HG03045 (cell line): Measurements from ENCODE around the gene DGKH.
"Not testable (repeated sequence)": the region's sequence is repeated elsewhere in the genome, so short reads cannot be mapped to it uniquely, and the experiment has no call there.

Experiments used
- ATAC-seq: cut with Tn5 transposase; IDR thresholded peaks from one replicate; pipeline ENCODE4 v1.9.1; 2021; ENCODE audit warnings: mild to moderate bottlenecking, moderate library complexity; ENCODE audit not compliant: unreplicated experiment

DGKH gene

DNA sequence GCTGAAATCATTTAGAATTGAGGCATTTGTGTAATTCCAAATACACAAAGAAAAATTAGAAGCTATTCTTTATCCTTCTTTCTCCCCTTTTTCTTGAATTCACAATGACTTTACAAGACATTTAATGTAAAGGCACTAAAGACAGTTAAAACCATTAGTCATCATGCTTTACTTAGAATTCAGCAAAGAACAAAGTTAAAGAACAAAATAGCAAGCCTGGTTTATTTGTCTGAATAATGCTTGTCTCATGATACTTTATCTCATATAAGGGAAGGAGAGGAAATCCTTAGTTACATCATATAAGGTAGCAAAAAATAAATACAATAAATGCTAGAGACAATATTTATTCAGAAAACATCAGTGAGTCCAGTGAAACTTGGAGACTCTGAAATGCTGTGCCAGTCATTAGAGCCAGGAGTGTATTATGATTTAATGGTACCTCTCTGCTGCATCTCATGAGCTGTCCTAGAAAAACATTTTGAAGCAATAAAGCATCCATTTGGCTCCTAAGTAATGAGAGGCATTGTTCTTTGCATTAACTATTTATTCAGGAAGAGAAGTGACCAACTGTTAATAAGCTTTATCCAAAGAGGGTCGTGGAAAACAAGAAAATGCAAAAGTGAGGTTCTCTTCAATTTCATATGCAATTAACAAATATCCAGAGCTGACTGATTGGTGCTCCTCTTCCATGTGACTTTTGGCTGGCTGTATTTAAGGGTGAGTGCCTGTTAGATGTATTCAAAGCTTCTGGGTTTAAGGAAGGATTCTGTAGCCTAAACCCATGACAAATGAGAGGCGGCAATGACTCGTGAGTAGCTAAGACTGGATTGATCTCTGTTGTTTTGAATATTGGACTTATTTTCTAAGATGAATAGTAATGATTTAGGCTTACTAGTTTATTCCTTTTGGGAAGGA, 105.0 kb downstream of the DGKH start:
- ATAC-seq = no peak

DNA sequence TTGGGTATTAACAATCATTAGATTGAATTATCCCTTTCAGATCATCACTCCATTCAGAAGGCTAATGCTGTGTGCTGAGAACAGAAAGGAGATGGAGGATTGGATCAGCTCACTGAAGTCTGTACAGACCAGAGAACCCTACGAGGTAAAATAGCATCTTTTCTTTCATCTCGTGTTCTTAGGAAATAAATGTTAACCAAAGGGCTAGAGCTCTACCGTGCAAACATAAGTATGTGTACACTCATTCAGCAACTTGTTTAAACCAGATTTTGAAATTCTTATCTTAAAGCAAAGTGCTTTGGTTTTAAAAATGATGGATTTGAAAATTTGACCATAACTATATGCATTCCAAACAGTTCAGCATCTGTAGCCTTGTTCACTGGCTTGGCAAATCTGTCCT, 106.8 kb downstream of the DGKH start:
- no peak for ATAC-seq

DNA sequence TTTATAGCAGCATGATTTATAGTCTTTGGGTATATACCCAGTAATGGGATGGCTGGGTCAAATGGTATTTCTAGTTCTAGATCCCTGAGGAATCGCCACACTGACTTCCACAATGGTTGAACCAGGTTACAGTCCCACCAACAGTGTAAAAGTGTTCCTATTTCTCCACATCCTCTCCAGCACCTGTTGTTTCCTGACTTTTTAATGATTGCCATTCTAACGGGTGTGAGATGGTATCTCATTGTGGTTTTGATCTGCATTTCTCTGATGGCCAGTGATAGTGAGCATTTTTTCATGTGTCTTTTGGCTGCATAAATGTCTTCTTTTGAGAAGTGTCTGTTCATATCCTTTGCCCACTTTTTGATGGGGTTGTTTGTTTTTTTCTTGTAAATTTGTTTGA, 114.9 kb downstream of the DGKH start:
- not testable (repeated sequence) for ATAC-seq

DNA sequence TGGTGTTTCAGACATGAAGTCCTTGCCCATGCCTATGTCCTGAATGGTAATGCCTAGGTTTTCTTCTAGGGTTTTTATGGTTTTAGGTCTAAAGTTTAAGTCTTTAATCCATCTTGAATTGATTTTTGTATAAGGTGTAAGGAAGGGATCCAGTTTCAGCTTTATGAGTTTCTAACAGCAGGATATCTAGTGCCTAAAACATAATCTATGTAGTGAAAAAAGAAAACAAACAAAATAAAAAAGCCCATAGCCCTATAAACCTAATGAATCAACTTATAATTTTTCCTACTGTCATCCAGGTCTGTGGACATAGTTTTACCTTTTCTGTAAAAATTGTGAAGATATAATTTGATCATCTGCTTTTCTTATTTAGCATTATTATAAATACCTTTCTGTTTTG, 115.5 kb downstream of the DGKH start:
- ATAC-seq = not testable (repeated sequence)

DNA sequence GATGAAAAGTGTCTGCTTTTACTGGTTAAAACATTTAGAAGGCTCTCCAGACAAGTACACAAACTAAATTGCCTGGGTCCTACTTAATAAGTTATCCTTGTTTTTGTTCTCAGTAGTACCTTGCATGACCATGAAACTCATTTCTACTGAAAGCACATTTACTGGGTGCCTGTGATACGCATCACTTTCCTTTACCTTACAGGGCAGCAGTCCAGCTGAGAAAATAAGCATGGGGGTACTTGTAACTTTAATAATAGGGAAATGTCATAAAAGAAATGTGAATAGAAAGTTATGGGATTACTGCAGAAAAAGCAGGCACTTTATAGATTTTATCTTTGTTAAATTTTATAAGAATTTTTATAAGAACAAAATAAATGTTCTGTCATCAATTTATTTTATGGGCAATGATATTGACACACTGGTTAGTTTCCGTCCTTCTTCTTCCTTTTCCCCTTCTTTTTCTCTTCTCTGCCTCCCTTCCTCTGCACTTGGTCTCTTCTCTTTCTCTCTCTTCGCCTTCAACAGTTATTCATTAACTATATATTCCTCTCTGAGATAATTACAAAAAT, 116.2 kb downstream of the DGKH start:
- no peak for ATAC-seq

DNA sequence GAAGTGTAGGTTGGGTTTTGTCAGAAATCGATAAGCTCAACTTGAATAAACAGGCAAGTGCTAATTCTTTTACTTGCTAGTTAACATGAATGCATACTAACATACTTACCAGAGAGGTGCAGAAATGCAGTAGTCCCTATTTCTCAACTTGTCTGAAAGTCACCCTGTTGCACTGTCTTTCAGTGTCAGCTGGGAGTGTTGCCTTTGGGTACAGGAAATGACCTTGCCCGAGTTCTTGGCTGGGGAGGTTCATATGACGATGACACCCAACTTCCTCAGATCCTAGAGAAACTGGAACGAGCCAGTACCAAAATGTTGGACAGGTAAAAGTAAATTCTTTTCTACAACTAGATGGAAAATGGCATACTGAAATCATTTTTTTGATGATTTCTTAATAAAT, 120.0 kb downstream of the DGKH start:
- no peak for ATAC-seq

DNA sequence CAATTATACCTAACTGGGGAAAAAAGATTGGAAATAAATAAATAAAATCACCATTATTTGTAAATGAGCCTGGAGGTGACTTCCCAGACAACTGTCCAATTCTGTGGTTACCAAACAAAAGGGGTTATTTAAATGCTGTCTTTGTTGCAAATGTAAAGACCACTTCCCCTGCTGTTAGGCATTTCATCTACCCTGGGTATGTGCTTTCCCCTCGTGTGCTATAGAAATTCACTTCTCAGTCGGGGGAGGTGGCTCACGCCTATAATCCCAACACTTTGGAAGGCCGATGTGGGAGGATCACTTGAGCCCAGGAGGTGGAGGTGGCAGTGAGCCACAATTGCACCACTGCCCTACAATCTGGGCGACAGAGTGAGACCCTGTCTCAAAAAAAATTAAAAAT, 121.6 kb downstream of the DGKH start:
- ATAC-seq = no peak

DNA sequence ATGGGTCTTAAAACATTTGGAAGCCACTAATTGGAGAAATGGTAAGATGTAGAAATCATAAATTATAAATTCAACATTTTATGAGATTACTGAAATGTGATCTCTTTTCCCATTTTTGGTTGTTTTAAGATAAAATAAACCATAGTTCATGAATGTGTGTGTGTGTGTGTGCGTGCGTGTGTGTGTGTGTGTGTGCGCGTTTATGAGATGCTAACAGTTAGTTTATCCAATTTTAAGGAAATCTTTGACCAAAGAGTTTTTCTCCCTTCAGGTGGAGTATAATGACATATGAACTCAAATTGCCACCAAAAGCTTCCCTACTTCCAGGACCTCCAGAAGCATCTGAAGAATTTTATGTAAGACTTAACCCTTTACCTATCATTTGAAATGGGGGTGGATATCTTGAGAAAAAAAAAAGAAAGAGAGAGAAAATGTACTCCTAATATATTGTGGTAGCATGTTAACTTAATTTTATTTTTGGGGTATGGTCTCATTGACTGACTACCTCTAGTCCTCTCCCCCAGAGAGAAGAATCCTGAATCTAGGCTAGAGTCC, 125.4 kb downstream of the DGKH start:
- no peak for ATAC-seq

DNA sequence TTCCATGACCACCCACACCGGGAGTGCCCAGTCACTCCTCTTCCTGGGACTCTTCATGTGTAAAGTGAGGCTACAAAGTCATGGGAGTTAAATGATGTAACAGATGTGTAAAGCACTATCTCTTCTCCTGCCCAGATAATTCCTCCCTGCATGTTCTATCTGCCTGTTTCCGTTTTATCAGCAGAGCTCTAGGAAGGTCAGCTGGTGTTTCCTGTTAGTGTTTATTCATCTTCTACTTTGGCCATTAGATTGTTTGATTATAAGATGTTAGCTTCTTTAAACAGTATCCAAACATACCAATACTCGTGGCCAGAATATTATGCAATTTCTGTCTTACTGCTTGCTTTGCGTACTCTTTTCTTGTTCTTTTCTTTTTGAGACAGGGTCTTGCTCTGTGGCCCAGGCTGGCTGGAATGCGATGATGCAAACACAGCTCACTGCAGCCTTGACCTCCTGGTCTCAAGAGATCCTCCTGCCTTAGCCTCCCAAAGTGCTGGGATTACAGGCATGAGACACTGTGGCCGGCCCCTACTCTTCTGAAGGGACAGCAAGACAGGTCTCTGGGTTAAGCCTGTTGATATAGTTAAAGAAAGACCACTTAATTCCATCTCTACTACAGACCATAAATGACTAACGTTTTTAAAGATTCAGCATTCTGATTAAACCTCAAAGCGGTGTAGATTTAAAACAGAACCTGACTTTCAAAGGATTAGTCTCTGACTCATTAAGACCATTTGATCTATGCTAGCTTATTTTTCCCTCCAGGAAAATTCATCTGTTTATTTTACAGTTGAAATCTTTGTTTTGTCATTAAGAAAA, 126.1 kb downstream of the DGKH start:
- no peak for ATAC-seq

DNA sequence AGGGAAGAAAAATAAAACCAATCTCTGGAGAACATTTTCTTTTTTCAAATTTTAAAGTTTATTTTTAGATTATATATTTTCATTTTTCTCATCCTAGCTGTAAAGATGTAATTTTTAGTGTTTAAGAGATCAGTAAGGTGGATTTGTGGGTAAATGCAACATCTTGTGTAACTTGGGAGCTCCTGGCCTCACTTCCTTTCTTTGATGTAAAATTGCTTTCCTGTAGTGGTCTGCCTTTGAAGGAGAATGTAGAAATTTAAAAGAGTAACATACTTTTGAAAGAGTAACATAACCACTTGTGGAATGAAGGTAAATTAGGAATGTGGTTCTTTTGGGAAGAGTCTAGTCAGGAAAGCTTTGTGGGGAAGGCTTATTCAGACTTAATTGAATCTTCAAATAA, 127.8 kb downstream of the DGKH start:
- ATAC-seq = no peak

DNA sequence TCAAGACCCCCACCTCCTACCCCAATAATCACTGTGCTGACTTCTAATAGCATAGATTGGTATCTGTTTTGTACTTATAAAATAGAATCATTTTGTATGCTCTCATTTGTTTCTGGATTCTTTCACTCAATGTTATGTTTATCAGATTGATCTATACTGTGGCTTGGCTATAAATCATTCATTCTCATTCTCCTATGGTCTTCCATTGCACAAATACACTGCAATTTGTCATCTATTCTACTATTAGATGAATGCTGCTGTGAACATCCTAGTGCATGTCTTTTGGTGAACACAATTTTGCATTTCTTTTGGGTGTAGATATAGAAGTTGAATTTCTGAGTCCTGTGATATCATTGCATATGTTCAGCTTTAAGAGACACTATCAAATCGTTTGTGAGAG, 128.7 kb downstream of the DGKH start:
- no peak for ATAC-seq

DNA sequence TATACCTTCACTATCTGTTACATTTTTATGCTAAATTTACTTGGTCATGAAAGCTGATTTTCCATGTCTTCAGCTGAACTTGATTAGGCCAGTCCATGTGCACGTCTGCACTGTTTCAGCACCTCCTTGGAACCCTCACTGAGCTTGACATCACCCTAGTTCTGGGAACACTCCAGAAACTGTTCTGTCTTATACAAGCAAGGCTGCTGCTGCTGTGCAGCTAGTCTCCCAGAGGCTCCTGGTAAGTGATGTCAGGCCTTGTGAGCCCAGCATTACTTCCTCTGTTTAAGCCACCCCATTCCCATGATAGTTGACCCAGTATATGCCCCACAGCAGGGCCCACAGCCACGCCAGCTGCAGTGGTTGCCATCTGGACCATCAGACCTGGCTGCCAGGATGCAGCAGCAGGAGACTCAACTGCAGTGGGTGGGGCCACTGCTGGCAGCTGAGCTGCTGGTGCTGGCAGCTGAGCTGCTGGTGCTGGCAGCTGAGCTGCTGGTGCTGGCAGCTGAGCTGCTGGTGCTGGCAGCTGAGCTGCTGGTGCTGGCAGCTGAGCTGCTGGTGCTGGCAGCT, 133.0 kb downstream of the DGKH start:
- no peak for ATAC-seq

DNA sequence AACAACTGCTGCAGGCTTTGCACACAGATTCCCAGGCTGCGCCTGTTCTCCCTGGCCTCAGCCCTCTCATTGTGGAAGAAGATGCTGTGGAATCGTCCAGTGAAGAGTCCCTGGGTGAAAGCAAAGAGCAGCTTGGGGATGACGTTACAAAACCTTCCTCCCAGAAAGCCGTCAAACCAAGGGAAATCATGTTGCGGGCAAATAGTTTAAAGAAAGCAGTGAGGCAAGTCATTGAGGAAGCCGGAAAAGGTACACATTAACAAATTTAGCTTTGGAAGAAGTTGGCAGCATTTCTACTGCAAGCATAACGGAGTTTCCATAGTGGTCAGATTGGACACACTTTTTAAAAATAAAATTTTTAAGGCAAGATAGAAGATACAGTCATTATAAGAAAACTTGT, 140.6 kb downstream of the DGKH start:
- no peak for ATAC-seq

DNA sequence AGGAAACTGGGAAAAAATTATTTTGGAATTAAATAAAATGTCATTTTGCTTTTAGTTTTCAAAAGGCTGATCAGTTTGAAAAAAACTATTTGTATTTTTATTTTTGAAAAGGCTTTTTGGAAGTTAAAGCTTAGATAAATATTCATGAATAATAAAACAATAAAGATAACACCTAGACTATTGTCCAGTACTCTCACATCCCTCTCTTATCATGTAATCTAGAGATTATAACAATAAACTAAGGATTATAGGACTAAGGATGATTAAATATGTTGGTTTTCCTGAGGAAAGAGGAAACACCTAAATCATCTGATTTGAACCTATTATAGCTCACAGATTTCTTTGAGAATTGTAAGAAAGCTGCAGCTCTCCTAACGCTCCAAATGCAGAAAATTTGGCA, 142.1 kb downstream of the DGKH start:
- ATAC-seq = no peak

DNA sequence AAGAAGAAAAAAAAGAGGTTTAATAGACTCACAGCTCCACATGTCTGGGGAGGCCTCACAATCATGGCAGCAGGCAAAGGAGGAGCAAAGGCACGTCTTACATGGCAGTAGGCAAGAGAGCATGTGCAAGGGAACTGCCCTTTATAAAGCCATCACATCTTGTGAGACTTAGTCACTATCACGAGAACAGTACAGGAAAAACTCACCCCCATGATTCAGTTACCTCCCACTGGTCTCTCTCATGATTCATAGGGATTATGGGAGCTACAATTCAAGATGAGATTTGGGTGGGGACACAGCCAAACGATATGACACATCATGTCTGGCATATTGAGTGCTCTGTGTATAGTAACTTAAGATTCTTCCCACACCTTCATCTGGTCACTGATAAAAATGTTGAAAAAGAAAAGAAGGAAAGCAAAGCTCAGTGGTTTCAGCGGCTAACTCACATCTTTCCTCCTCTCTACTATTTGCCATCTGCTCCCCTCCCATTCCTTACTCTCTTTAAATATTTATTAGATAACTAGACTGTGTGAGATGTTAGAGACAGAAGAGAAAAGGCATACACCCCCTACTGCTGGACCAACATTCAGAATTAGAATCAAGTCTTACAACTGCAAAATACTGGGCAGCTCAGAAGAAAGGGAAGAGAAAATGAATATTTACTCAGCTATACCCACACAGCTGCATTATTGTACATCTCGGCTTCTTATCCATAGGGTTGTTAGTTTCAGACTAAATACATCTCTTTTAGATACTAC, 163.4 kb downstream of the DGKH start:
- no peak for ATAC-seq

DNA sequence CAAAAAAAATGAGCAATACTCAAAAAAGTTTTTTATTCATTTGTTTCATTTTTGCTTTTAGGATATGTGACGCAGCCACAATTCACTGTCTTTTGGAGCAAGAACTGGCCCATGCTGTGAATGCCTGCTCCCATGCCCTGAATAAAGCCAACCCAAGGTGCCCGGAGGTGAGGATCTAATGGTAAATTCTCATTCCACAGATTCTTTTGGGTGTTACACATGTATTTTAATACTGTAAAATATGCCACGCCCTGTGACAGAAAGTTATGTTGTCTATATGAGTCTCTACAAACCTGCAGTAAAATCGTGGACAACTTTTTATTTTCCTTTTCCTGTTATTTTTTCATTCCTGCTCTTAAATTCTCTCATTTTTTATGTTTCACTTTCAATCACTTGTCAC, 166.0 kb downstream of the DGKH start:
- no peak for ATAC-seq

DNA sequence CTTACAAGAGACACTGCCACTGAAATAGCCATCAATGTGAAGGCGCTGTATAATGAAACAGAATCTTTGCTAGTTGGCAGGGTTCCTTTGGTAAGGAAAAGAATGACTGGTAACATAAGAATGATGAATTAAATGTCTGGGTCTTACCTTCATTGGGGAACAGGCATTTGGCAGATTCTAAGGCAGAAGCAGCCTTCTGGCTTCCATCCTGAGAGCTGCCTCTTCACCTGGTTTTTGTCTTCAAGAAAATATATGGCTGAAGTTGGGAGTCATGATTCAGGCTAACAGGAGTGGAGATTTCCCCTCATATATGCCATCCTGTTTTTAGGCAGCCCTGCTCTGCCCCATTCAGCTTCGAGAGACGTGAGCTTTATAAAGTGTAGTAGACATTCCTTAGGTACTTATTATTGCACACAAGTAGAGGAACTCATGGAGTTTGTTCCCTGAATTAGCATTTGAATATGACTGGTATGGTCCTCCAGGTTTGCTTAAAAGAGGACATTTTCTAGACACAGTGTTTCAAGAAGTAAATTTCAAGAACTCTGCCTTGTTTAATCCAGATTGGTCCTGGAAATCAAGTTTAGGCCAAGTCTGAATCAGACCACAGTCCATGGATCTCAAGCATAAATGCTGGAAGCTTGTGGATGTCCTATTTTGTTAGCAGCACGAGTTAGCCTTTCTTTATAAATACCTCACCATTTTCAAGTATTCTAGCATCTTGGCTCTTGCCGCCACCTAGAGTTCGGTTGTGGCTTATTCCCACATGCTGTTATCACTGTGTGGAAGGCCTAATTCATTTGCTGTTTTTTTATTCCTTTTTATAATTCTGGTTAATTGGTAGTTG, 167.4 kb downstream of the DGKH start:
- no peak for ATAC-seq

DNA sequence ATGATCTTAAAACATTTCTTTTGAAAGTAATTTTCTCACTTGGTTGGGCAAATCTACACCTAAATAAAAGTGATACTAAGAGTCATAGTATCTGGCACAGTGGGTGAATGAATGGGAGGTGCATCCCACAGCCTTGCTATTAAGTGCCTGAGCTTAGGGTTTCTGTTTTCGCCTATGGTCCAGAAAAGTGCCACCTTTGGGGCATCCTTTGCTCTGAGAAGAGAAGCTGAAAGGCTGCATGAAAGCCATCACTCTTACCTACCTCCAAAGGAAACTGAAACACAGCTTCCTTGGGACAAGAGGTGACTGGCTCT, 167.9 kb downstream of the DGKH start:
- ATAC-seq = no peak

DNA sequence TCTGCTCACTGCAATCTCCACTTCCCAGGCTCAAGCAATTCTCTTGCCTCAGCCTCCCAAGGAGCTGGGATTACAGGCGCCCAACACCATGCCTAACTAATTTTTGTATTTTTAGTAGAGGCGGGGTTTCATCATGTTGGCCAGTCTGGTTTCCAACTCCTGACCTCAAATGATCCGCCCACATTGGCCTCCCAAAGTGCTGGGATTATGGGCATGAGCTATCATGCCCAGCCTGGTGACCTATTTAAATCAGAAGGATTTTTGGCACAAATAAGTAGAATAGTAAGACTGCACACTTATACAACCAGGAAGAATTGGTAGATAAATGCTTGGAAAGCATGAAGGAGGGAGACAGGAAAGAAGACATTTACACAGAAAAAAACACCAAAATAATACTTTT, 170.1 kb downstream of the DGKH start:
- no peak for ATAC-seq

DNA sequence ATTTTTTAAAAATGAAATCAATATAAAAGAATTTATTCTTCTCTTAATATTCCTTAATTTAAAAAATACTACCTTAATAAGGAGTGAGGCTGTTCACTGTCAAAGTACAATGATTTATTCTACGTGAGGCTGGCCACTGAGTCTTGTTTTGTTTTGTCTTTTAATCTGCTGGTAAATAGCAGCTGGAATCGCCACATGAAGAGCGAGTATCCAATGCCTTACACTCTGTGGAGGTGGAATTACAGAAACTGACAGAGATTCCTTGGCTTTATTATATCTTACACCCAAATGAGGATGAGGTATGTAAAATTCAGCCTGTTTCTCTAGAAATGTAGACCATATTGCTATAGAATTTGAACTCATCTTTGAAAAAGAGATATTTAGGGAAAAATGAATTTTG, 170.6 kb downstream of the DGKH start:
- no peak for ATAC-seq
